Measurements from ENCODE around the gene HHIPL1. TPM values are rescaled to one million over a fixed set of nuclear protein-coding genes. Genes with fewer than 3 reads are reported as not detected.

The HHIPL1 gene
- total RNA-seq, 1 experiment from 2014 or later: 0.06 TPM

GRCh38 chr14:99650189-99650588 is 5.3 kb downstream of the HHIPL1 start:
- TF ChIP-seq, protein P1, sequence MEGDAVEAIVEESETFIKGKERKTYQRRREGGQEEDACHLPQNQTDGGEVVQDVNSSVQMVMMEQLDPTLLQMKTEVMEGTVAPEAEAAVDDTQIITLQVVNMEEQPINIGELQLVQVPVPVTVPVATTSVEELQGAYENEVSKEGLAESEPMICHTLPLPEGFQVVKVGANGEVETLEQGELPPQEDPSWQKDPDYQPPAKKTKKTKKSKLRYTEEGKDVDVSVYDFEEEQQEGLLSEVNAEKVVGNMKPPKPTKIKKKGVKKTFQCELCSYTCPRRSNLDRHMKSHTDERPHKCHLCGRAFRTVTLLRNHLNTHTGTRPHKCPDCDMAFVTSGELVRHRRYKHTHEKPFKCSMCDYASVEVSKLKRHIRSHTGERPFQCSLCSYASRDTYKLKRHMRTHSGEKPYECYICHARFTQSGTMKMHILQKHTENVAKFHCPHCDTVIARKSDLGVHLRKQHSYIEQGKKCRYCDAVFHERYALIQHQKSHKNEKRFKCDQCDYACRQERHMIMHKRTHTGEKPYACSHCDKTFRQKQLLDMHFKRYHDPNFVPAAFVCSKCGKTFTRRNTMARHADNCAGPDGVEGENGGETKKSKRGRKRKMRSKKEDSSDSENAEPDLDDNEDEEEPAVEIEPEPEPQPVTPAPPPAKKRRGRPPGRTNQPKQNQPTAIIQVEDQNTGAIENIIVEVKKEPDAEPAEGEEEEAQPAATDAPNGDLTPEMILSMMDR (conservative IDR thresholded peaks at IDR 0.05; ENCODE audit: low read depth, low read length): no peak
- TF ChIP-seq EZH2 (IDR thresholded peaks at IDR 0.05; ENCODE audit: borderline replicate concordance, low read depth, low read length, poor library complexity, severe bottlenecking): no peak
- intact Hi-C loops (cut with micrococcal nuclease; ENCODE audit: unreplicated experiment): no loop called here
- BruUV-seq (replicated peaks): no TSS peak
- Histone ChIP-seq H3K27me3 (replicated peaks; ENCODE audit: insufficient read depth, low read depth, low read length, poor library complexity) (peaks cover 10% of the 10 kb centered on the region), H3K4me3 (ENCODE audit: low read depth, low read length, poor library complexity, severe bottlenecking) (no peak overlapping the region), H3K4me1 (ENCODE audit: insufficient read depth, low read length, poor library complexity, severe bottlenecking) (peaks cover 5% of the 10 kb centered on the region), H3K27ac (ENCODE audit: low read depth, low read length, poor library complexity, severe bottlenecking) (no peak overlapping the region), H3K36me3 (ENCODE audit: insufficient read depth, low read length, poor library complexity, severe bottlenecking) (no peaks in the 10 kb centered on the region), H3K9me3 (ENCODE audit: low read depth, low read length, poor library complexity, severe bottlenecking) (no peaks in the 10 kb centered on the region)
- POLR2A ChIA-PET (ENCODE audit: low non-redundant PET): no interaction called here
- no peak for DNase-seq (ENCODE audit: low spot score)
- CTCF ChIA-PET: no interaction called here

- POLR2A ChIA-PET (ENCODE audit: low non-redundant PET): no interaction called here
- TF ChIP-seq, protein P1 (conservative IDR thresholded peaks at IDR 0.05; ENCODE audit: low read depth, low read length): no peak
- TF ChIP-seq EZH2 (IDR thresholded peaks at IDR 0.05; ENCODE audit: borderline replicate concordance, low read depth, low read length, poor library complexity, severe bottlenecking): no peak
- Histone ChIP-seq H3K4me3 (ENCODE audit: low read depth, low read length, poor library complexity, severe bottlenecking) (no peak overlapping the region), H3K27ac (ENCODE audit: low read depth, low read length, poor library complexity, severe bottlenecking) (no peak overlapping the region), H3K27me3 (replicated peaks; ENCODE audit: insufficient read depth, low read depth, low read length, poor library complexity) (no peaks in the 10 kb centered on the region), H3K9me3 (ENCODE audit: low read depth, low read length, poor library complexity, severe bottlenecking) (no peaks in the 10 kb centered on the region), H3K36me3 (ENCODE audit: insufficient read depth, low read length, poor library complexity, severe bottlenecking) (no peaks in the 10 kb centered on the region), H3K4me1 (ENCODE audit: insufficient read depth, low read length, poor library complexity, severe bottlenecking) (peaks cover 5% of the 10 kb centered on the region)
- DNase-seq (ENCODE audit: low spot score): no peak
- CTCF ChIA-PET: no interaction called here
- no TSS peak for BruUV-seq (replicated peaks)
- intact Hi-C loops (cut with micrococcal nuclease; ENCODE audit: unreplicated experiment): no loop called here
These were observed 7.2 kb downstream of the HHIPL1 start for GRCh38 chr14:99651953-99652746.

DNA sequence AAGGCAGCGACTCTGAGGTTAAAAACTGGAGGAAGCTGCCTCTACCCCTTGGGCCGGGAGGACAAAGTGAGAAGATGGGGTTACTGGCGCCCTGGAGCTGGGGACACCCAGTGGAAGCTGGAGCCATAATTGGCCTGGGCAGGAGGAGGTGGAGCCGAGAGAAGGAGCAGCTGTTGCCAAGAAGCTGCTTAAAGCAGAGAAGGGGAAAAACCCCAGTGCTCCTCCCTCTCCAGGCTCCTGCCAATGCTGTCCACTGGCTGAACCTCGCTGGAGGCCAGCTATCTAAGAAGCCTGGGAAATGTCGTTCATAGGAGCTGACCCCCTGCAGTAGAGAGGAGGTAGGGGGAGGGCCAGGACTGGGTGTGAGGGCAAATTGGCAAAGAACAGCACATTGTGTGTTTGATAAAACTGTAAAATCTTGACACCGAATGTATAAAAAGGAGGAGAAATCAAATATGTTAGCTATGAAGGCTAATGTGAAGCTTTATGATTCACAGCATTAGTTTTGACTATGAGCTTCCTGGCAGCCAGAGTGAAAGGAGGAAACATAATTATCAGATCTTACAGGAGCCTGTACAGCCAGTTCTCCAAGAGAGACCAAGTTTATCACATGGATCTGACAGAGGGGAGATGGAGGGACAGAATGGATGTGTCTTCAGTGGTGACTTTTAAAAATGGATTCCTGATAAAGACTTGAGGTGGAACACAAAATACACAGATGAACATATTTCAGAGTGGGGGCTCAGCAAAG is 9.5 kb downstream of the HHIPL1 start:
- Histone ChIP-seq H3K27me3 (replicated peaks; ENCODE audit: insufficient read depth, low read depth, low read length, poor library complexity) (no peaks in the 10 kb centered on the region), H3K4me1 (ENCODE audit: insufficient read depth, low read length, poor library complexity, severe bottlenecking) (peaks cover 5% of the 10 kb centered on the region), H3K36me3 (ENCODE audit: insufficient read depth, low read length, poor library complexity, severe bottlenecking) (no peaks in the 10 kb centered on the region), H3K27ac (ENCODE audit: low read depth, low read length, poor library complexity, severe bottlenecking) (no peak overlapping the region), H3K4me3 (ENCODE audit: low read depth, low read length, poor library complexity, severe bottlenecking) (no peak overlapping the region), H3K9me3 (ENCODE audit: low read depth, low read length, poor library complexity, severe bottlenecking) (no peaks in the 10 kb centered on the region)
- no TSS peak for BruUV-seq (replicated peaks)
- TF ChIP-seq, protein P1 (conservative IDR thresholded peaks at IDR 0.05; ENCODE audit: low read depth, low read length): no peak
- TF ChIP-seq EZH2 (IDR thresholded peaks at IDR 0.05; ENCODE audit: borderline replicate concordance, low read depth, low read length, poor library complexity, severe bottlenecking): no peak
- POLR2A ChIA-PET (ENCODE audit: low non-redundant PET): no interaction called here
- peak; percentile 48 for DNase-seq (ENCODE audit: low spot score)
- CTCF ChIA-PET: no interaction called here
- intact Hi-C loops (cut with micrococcal nuclease; ENCODE audit: unreplicated experiment): no loop called here

All from A673 (cell line).